HT1080 (cell line): Measurements from ENCODE around the gene RNF128. TPM values are rescaled to one million over a fixed set of nuclear protein-coding genes. Genes with fewer than 3 reads are reported as not detected.

Experiments used
- DNase-seq: peaks from one replicate; pipeline ENCODE4 v3.0.0-alpha.2; 2015; ENCODE audit warnings: low read depth
- polyA plus RNA-seq, 2 experiments: library from polyadenylated mRNA; depleted of rRNA; stranded (reverse); fragments of >200 nt; gene quantifications; 2 replicates each; pipeline ENCODE4 v1.2.3, GENCODE V29; 2015
- total RNA-seq: library from RNA; depleted of rRNA; stranded (reverse); fragments of >200 nt; shearing (Covaris generic); gene quantifications from 2 replicates; pipeline ENCODE4 v1.2.3, GENCODE V29; 2014; rRNA removed

Gene RNF128, protein sequence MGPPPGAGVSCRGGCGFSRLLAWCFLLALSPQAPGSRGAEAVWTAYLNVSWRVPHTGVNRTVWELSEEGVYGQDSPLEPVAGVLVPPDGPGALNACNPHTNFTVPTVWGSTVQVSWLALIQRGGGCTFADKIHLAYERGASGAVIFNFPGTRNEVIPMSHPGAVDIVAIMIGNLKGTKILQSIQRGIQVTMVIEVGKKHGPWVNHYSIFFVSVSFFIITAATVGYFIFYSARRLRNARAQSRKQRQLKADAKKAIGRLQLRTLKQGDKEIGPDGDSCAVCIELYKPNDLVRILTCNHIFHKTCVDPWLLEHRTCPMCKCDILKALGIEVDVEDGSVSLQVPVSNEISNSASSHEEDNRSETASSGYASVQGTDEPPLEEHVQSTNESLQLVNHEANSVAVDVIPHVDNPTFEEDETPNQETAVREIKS
- 0.30 and 0.64 TPM in 2 replicates for total RNA-seq
- polyA plus RNA-seq (2015; cell fraction: cytosol; rRNA removed) = 0.60 and 0.67 TPM in 2 replicates
- 1.2 and 1.3 TPM in 2 replicates for polyA plus RNA-seq (2015; cell fraction: nucleus; rRNA removed)

DNA sequence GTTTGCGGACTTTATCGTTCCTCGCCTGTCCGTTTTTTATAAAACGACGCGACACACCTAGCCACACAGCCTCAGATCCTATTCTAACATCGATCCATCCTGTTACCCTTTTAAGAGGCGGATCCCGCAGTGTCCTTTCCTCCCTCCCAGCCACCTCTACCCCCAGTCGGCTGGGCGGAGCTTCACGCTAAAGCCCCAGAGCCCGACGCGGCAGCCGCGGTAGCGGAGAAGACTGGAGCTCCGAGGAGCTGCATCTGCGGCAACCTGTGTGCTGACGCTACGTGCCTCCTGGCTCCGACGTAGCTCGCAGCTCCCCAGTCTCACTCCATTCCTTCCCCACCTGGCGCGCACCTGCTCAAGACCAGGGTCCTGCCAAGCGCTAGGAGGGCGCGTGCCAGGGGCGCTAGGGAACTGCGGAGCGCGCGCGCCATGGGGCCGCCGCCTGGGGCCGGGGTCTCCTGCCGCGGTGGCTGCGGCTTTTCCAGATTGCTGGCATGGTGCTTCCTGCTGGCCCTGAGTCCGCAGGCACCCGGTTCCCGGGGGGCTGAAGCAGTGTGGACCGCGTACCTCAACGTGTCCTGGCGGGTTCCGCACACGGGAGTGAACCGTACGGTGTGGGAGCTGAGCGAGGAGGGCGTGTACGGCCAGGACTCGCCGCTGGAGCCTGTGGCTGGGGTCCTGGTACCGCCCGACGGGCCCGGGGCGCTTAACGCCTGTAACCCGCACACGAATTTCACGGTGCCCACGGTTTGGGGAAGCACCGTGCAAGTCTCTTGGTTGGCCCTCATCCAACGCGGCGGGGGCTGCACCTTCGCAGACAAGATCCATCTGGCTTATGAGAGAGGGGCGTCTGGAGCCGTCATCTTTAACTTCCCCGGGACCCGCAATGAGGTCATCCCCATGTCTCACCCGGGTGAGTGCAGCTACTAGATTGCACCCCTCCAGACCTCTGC lies at the start of gene RNF128:
TSS of gene RNF128 (plus strand) at position 217 of the 953 bp plus-strand sequence. CDS start at position 430, 213 bp downstream.
- peak; percentile 50 for DNase-seq

DNA sequence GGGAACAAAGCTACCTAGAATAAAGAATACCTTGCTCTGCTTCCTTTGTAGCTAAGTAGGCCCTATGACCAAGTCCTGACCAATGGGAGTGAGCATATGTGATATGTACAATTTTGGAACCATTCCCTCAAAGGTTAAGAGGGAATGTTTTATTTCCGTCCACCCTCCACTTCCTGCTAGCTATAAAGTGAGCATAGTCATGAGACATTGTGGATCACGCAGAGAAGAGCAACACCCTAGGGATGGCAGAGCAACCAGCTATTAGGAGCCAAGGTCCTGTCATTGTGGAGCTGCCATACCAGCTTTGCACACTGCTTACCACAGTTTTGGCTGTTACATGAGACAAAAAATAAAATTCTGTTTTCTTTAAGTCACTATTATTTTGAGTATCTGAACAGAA lies 45.8 kb upstream of the RNF128 start:
- no peak for DNase-seq

DNA sequence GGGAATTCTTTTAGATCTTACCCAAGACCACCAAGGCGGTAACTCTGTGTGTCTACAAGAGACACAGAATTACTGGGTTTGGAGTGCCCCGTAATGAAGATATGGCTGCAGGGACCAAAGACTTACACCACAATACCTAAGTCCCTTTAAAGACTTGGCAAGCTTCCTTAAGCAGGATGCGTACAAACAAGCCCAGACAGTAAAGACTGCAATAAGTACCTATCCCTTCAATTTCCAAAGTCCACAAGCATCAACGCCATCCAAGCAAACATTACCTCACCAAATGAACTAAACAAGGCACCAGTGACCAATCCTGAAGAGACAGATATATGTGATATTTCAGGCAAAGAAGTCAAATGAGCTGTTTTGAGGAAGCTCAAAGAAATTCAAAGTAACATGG lies 42.3 kb upstream of the RNF128 start:
- DNase-seq = no peak

DNA sequence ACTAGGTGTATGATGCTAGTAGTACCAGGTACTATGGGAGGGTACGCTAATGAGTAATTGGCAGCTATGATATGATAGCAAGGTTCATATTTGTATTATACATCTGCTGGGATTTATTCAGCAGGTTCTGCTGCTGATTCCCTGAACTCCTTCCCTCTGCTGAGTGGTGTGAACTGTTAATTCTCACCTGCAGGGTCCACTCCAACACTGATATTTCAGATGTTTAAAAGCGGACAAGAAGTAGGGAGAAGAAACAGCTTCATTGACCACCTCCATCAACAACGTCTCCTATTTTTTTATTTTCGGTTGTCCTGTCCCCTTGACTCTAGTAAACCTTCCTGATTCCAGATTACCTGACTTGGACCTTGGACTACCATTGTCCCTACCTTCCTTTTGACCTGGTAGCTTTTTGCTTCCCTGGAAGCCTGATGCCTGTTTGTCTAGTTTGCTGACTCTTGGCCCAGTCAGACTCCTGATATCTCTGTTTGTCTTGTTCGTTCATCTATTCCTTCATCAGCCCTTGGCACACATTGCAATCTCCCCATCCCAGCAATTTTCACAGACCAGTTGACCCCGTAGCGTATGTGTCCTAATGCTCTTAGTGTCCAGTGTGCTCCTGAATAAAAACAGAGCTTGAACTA lies 34.0 kb upstream of the RNF128 start:
- no peak for DNase-seq

DNA sequence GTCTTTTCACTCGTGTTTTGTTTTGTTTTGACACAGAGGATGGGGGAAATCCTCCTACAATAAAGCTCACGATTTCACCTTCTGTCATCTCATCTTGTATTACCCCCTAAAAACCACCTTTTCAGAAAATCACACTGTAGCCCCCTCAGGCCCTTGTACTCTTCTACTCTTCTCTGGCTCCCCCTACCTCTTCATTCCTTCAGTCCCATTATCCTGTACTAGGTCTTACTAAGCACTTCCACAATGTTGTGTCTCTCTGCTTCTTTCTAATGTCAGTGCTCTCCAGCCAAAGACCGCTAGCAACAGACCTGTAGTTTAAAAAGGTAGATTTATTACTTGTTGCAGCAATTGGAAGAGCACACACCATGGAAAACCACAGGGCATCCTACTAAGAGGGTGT lies 30.0 kb upstream of the RNF128 start:
- DNase-seq = no peak

DNA sequence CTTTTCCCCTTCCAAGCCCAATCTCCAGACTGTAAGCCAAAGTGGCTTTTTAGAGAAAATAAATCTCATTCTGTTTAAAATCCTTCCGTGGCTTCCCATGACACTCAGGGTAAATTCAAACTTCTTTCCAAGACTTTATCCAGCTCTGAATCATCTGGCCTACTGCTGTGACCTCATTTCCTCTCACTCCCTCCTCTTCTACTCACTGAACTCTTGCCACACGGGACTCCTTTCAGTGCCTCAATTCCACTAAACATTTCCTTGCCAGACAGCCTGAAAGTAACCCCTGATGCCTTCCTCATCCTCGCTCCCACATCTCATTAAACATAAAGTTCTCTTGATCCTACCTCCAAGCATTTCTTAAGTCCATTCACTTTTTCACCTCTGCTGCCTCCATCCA lies 27.8 kb upstream of the RNF128 start:
- peak; percentile 55 for DNase-seq

DNA sequence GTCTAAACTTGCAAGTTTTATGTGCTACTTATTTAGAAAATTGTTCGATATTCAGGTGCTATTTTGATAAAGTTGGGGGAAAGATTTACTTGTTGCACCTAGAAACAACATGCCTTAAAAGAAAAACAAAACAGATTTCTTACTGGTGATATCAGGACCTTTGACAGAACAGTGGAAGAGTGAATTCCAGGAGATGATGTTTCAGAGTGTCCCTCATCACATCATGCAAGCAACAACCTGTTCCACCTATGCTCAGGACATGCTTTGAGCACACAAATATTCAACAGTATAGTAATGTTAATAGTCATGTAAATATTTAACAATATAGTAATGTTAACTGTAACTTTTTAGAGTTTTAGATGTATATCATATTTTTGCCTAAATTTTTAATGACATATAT lies 23.9 kb upstream of the RNF128 start:
- DNase-seq = no peak

DNA sequence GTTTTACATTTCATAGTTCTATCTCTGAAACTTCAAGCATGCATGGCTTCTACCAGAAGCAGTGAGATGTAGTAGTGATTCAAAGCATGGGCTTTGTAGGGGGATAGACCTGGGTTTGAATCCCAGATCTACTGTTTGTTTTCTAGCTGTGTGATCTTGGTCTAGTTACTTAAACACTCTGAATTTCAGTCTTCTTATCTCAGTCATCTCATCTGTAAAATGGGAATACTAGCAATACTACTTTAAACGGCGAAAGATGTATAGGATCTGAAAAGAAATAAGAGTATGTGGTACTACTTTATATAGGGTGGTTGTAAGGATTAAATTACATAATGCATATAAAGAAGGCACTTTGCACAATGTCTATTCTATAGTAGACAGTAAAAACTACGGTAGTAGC lies 20.0 kb upstream of the RNF128 start:
- DNase-seq = no peak

DNA sequence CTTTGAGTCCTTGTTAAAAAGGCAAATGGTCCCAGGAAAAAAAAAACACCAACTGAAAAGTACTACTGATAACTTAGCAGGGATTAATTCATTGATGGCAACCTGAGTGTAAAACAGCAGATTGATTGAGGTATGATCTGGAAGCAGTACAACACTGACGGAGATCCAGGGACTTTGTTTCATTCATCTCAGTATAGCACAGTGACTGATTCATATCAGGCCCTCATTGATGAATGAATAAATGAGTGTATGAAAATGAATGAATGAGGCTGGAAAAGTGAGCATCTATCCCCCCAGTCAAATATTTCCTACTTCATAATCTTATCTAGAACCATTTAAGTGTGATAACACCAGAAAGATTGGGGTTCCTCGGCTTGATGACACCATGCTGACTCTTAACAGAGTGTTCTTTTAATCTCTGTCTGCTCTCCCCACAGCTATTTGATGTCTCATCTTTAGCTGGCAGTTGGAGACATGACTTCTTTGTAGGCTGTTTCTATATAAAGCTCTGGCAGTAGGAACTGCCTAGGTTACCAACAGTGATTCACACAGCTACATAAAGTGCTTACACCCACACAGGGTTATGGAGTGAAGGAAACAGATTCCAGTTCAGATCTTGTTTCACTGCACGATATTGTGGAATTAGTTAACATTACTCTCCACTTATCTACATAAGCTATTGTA lies 18.6 kb upstream of the RNF128 start:
- DNase-seq = peak; percentile 92

DNA sequence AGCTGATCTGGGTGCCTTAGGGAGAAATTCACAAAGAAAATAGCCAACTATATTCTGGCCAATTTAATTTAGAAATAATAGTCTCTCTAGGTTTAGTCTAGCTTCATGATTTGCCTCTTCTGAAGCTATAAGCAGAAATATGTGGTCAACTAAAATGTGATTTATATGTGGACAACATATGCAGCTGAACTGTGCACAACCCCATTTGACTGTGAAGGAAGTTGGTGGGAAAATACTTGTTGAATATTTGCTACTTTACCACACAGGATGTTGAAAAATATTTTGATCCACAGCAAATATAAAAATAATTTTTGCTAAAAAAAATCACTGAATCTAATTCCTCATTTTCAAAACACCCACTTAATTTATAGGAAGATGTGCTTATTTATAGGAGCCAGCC lies 15.7 kb upstream of the RNF128 start:
- no peak for DNase-seq

DNA sequence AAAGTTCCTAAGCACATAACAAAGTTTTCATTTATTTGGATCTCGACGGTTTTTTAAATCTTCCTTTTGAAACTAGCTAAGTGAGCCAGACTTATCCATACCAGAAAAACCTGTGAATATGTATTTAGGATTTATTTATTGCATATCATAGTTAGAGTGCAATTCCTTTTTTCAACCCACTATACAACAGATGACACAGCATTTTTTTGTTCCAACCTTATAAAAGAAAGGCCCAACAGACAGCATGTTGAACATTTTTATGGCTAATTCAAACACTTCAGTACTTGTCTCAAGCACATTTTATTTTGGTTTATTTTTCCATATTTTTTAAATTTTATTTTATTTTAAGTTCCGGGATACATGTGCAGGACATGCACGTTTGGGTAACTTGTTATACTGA lies 15.1 kb upstream of the RNF128 start:
- DNase-seq = no peak

DNA sequence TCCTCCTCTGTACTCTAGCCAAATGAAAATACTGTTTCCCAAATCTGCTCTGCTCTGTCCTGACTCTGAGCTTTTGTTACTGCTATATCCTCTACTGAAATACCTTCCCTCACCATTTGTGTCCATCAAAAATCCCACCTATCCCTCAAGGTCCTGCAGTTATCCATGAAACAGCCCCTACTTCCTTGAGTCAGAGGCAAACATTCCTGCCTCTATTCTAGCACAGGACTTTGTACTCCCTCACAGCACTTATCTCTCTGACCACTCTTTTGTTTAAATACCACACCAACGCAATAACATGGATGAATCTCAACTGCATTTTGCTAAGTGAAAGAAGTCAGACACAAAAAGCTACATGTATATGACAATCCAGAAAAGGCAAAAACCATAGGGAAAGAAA lies 10.5 kb upstream of the RNF128 start:
- no peak for DNase-seq

DNA sequence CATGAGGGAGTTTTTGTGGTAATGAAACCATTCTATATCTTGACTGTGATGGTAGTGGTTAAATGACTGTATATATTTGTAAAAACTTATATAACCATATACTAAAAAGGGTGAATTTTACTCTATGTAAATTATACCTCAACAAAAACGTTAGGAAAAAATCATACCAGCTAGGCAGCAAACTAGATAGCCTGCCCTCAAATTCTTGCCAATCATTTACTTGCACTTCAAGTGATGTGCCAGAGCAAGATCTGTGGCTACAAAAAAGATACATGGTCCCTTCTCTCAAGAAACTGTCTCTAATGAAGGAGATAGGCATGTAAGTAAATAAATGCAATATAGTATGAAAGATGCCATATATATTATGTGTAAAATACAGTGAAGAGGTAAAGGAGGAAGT lies 10.0 kb upstream of the RNF128 start:
- DNase-seq = no peak

DNA sequence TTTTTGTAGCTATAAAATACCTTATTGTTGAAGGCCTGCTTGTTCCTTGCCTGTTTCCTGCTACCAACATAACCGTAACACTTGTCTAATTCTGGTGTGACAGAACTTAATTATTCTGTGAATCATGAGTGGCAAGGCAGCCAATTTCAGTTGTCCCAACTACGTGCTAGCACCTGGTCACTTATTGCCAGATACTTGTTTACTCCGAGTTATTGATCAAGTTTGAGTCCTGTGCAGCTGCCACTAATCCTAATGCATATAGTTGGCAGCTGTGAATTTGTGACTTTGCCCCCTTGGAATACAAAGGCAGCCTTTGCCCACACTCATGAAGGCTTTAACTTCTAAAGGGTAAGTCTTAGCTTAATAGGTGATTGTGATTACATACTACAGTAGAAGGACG lies 7.8 kb upstream of the RNF128 start:
- no peak for DNase-seq

DNA sequence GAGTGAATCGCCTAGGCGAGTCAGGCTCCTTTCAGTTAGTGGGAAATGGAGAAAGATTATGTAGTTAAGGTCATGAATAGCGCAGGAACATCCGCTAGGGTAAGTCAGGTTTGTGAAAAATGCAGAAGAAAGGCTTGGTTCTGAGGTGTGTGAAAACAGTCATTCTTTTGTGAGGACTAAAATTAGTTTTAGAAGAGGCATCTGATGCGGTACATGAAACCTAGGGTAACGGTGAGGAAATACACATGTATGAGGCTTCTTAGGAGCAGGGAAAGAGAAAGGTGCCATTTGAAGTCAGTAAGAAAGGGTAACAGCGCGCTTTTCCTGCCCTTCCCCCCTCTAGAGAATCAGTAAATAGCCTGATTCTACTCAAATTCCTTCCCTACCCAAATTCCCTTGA lies 570 bp upstream of the RNF128 start:
- DNase-seq = peak; percentile 1

DNA sequence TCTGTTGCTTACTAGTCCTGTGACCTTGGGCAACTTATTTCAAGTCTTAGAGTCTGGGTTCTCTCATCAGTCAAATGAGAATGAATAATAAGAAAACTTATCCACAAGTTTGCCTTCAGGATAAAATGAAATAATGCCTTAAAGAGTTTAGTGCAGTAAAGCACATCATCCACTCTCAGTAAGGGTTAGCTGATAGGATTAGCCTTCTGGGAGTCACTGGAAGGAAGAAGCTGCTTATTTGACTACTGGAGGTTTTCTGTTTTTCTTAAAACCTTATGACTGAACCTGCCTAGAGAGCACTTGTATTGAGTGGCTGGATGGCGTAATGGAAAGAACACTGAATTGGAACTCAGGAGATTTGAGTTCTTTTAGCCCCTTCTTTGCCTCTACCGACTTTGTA lies 1.8 kb downstream of the RNF128 start:
- no peak for DNase-seq

DNA sequence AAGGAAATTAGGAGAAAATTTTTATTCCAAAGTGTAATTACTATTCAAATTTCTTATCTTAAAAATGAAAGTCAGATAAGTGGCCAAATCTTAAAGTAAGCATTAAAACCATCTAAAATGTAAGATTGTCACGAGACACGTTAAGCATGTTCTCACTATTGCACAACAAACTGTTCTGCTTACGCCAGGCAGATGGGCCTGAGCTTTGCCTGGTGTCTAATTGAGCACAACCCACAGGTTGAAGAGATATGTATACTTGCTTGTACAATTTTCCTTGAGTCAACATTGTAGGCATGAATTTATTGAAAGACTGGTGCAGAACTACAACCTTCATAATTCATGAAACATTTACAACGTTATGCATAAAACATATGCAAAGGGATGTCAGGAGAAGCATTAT lies 3.9 kb downstream of the RNF128 start:
- no peak for DNase-seq

DNA sequence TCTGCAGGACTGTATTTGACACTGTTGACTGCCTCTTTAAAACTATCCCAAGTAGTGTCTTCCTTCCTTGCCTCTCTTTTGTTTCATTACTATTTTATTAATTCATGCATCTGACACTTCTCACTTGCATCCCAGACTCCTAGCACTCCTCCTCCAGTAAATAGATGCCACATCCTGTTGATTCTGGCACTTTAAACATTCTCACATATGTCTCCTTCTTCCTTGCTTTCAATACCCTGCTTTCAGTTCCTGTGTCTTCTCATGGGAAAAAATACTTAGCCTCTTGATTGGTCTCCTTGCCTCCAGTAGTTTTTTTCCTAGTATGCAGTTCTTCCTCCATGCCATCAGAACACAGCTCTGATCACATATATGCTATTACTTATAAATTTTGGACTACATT lies 5.1 kb downstream of the RNF128 start:
- DNase-seq = no peak

DNA sequence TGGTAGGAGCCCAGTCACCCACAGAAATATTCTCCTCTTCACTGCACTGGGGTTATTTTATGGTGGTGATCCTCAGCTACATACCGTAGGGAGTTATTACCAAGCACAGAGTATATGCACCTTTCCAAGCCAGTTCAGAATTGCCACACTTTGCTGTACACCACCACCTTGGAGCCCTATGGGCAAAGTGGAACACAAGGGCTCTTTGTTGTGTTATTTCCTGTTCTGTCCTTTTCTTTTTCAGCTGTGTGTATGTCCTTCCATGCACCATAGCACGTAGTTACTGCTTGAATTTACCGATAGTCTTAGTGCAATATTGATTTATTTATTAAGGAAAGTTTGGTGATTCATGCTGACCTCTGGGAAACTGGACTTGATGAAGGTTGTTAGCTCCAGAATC lies 8.3 kb downstream of the RNF128 start:
- no peak for DNase-seq

DNA sequence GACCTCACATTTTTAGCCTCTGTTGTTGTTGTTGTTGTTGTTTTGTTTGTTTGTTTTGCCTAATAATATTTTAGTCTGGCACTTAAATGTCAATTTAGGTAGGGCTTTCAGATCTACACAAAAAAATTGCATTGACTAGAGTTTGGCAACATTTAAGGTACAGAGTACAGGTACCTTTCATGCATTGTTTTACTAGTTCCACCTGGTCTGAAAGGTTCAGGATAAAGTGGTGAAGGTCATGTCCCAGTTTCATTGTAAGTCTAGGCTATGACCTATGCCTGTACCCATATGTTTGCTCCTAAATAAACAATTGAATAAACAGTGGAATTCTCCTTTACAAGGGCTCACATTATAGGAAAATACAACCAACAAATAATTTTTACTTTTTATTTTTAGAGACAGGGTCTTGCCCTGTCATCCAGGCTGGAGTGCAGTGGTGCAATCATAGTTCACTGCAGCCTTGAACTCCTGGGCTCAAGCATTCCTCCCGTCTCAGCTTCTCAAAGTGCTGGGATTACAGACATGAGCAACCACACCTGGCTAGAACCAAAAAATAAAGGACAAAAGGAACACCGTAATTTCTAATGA lies 13.8 kb downstream of the RNF128 start:
- no peak for DNase-seq

DNA sequence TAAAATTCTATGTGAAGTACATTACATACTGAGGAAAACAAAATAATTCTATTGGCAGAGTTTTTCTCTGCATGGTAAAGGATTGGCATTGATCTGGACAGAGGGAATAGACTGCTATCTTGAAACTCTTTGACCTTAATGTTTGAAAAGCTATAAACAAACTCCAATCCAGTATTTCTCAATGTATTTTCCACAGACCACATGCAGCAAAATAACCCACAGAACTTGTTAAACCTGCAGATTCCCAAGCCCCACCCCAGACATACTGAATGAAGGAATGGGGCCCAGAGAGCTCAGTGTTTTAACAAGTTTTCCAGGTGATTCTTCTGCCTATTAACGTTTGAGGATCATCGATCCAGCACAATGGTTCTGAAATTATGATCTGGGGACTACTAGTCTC lies 15.7 kb downstream of the RNF128 start:
- no peak for DNase-seq
